SKM-1 (cell line): ENCODE data around the gene C2orf76.
A peak's percentile ranks its signal among the peaks of the same experiment; 100 is the strongest.

Source experiments
- DNase-seq: peaks from one replicate; lab custom pipeline; 2025; ENCODE audit not compliant: unreplicated experiment; lab: John Stamatoyannopoulos, UW

Gene C2orf76

DNA sequence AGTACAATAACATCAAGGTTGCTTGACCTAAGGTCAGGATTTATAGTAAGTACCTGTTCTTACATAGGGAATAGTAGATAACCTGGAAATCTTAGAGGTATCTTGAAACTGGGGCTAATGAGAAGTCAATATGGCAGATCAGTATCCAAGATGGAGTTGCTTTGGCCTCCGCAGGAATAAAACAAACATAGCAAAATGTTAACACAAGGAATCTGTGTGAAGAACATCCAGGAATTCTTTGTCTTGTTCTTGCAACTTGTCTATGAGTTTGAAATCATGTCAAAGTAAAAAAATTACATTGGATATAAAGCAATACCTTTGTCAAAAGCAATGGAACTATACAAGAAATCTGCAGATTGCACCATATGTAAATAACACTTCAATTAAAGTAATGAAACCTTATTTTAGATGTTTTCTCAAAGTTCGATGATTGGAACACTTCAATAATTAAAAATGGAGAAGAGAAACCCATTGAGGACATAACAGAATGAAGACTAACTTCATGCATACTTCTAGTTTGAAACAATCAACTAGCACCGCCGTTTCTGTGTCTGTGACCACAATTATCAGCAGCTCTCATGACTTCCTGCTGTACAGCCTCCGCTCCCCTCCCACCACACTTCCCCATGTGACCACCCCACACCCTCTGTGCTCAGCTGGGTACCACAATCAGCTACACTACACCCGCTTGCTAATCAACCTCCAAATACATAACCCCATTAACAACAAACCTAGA is 27.6 kb downstream of the C2orf76 start:
- DNase-seq, result peak; percentile 57

- peak; percentile 20 for DNase-seq
Observed at GRCh38 chr2:119338272-119338671, 28.4 kb downstream of the C2orf76 start.

GRCh38 chr2:119337749-119338148 is 28.9 kb downstream of the C2orf76 start:
- DNase-seq, result no peak

- no peak for DNase-seq
Observed at GRCh38 chr2:119333833-119334232, 32.8 kb downstream of the C2orf76 start.

- DNase-seq, result no peak
Observed at GRCh38 chr2:119333360-119333759, 33.3 kb downstream of the C2orf76 start.

- DNase-seq, result no peak
Observed at GRCh38 chr2:119332953-119333352, 33.7 kb downstream of the C2orf76 start.

DNA sequence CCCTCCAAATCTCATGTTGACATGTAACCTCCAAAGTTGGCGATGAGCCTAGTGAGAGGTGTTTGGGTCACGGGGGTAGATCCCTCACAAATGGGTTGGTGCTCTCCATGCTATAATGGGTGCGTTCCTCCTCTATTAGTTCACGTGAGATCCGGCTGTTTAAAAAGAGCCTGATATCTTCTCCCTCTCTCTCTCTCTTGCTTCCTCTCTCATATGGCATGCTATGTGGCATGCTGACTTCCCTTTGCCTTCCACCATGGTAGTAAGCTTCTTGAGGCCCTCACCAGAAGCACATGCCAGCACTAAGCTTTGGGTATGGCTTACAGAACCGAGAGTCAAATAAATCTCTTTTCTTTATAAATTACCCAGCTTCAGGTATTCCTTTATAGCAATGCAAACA is 39.2 kb downstream of the C2orf76 start:
- no peak for DNase-seq

- DNase-seq, result peak; percentile 87
Observed at GRCh38 chr2:119326938-119327337, 39.7 kb downstream of the C2orf76 start.

DNA sequence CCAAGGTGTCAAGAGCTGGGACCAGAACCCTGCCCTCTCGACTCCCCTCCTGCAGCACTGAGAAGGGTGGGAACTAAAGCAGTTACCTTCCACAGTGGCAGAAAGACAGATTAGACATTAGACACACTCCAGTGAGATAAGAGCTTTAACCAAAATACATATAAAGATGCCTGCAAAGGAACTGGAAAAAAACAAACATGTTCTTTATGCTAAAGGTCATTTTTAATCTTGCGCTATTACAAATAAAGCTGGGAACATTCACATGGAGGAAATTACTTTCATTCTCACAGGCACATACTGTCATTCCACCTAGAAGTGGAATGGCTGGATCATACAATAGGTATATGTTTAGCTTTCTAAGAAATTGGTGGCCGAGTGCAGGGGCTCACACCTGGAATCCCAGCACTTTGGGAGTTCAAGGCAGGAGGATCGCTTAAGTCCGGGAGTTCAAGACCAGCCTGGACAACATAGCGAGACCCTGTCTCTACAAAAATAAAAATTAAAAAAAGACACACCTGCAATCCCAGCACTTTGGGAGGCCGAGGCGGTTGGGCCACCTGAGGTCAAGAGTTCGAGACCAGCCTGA is 41.9 kb downstream of the C2orf76 start:
- DNase-seq, result no peak

- no peak for DNase-seq
Observed at GRCh38 chr2:119323459-119323858, 43.2 kb downstream of the C2orf76 start.

GRCh38 chr2:119319593-119319992 is 47.0 kb downstream of the C2orf76 start:
- DNase-seq, result no peak

DNA sequence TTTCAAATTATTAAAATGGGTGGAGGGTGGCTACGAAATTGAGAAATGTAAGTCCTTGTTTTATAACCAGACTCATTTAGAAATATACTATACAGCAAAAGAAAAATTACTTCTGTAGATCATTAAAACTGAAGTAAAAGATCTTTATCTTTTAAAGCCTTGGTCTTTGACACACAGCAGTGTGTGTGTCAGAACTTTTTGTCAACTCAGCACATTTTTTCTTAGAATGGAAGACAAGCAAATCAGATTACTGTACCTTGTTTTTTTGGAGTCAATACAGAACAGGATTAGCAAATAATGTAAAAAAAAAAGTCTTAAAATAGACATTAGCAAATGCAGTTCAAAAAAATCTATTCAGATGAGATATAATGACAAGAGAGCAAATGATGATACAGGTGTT is 49.1 kb downstream of the C2orf76 start:
- DNase-seq, result no peak

GRCh38 chr2:119316066-119316465 is 50.6 kb downstream of the C2orf76 start:
- no peak for DNase-seq

DNA sequence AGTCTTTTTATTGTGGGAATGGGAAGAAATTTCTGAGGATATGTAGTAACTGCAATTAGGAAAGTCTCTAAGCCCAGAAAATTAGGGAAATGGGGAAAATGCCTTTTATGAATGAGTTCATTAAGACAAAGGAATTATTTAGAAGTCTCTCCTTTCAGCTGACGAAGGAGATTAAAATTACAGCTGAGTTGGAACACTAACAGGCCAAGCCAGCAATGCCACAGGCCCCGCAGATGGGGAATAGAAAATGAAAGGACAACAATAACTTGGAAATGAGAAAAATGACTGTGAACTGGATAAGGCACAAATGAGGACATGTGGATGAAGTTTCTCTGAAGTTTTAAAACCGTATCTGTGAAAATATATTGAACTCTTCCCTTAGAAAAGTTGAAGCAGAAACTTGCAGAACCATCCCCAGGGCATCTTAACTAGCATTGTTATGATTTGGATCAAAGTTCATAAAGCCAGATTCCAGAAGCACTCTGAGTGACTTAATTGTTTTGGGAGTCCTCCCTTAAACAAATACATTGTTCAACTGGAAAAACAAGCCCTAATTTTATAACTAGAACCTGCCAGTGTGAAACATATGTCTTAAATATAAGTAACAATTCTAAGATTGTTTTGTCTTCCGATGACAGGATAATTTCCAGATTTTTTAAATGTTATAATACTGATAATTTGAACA is 51.3 kb downstream of the C2orf76 start:
- DNase-seq, result no peak

GRCh38 chr2:119311831-119312230 is 54.8 kb downstream of the C2orf76 start:
- DNase-seq, result no peak

- no peak for DNase-seq
Observed at GRCh38 chr2:119311371-119311770, 55.3 kb downstream of the C2orf76 start.

- DNase-seq, result no peak
Observed at GRCh38 chr2:119308793-119309330, 57.8 kb downstream of the C2orf76 start.

DNA sequence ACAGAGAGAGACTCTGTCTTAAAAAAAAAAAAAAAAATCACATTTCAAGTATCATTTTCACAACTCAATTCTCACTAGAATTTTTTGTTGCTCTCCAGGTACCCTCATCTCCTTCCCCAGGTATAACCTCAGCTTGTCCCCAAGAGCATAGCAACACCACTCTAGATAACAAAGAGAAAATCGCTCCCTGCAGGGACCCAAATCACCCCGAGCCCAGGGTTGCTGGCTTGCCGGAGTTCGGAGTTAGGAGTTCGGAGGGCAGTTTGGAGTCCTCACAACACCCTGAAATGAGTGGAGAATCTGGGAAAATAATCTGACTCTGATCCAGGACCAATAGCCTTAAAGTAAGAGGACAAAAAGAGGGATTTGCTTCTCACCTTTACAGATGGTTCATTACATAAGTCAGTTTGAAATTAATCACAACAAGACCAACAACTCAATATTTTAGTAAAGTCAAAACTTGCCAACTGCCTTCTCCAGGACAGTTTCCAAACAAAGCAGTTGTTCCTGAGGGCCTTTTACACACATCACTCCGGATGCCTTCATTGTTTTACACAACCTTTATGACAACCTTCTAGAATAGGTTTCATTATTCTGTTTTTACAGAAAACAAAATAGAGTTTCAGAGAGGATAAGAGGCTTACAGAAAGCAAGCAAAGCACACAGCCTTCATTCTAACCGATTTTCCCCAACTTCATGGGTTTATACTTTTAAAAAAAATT is 59.1 kb downstream of the C2orf76 start:
- DNase-seq, result no peak

GRCh38 chr2:119306196-119306590 is 60.4 kb downstream of the C2orf76 start:
- DNase-seq, result no peak

DNA sequence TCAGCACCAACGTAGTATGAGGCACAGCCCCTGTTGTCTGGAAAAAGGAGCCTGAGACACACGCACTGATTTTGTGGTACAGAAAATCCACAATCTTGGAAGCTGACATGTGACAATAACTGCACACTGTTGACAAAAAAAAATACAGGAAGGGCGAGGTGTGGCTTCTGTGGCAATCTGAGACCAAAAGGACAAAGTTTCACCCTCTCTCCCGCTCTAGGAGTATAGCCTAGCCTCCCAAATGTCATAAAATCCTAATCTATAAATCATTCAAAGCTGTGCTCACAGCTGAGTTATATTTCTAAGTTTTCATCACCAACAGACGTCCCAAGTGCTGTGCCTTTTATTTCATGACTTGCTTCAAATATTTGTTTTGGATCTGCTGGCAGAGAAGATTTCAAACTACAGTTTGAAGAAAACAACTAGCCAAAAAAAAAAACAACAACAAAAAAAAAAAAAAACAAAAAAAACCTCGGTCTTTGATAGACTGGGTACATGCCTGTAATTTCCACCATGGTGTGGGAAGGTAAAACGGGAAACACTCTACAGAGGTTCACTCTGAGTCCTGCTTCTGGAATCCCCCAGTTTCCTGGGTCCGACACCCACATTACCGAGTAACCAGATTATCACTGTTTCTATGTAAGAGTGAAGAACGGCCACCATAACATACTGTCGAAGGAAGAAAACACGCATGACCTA is 61.0 kb downstream of the C2orf76 start:
- no peak for DNase-seq

DNA sequence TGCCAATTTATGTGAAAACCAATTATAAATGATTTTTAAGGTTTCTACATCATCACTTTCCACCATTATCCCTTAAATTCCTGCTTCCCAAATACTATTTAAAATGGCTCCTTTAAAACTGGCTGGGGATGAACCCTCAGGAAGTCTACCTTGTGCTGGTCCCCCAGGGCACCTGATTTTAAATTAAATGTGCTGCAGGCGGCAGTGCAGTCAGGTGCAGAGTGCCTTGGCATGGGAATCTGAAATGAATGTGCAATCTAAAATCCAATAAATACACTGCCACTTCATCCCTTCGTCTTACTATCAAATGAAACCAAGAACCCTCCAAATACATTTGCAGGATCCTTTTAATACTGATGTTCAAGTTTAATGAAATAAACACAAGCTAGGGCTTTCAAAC is 61.8 kb downstream of the C2orf76 start:
- DNase-seq, result no peak
